Gastrocnemius medialis (tissue), 4 donors: Measurements from ENCODE around the gene RXRA. TPM values are rescaled to one million over a fixed set of nuclear protein-coding genes. Genes with fewer than 3 reads are reported as not detected.

Experiments used
- ATAC-seq, 2 donors: fragments of 150-250 bp; one replicate each; pipeline ENCODE4 v1.9.1; 2016
- DNase-seq, 2 donors: peaks; one replicate each; pipeline ENCODE4 v3.0.0-alpha.2; 2019
- H3K27ac ChIP-seq, 4 donors: fragments of 200-600 bp; sonication (generic); 1 replicate in 1 of 4; 2 replicates in 3 of 4; pipeline ENCODE4 v1.5.1; 2016 to 2018; ENCODE audit warnings: mild to moderate bottlenecking in 2 of 4, moderate library complexity in 1 of 4
- H3K27me3 ChIP-seq, 3 donors: fragments of 200-600 bp; sonication (generic) in 2 of 3; 1 replicate in 1 of 3; 2 replicates in 2 of 3; pipeline versions ENCODE4 v1.5.1 to v1.6.0; 2016 to 2019; ENCODE audit warnings: mild to moderate bottlenecking in 1 of 3, moderate library complexity in 1 of 3
- H3K36me3 ChIP-seq, 2 donors: fragments of 200-600 bp; sonication (generic) in 1 of 2; one replicate each; pipeline ENCODE4 v1.5.1; 2017 to 2018
- H3K4me1 ChIP-seq, 2 donors: fragments of 200-600 bp; sonication (generic) in 1 of 2; one replicate each; pipeline ENCODE4 v1.5.1; 2016 to 2017; ENCODE audit warnings: mild to moderate bottlenecking in 2 of 2
- H3K4me3 ChIP-seq, 4 donors: fragments of 200-600 bp; sonication (generic) in 3 of 4; 1 replicate in 1 of 4; 2 replicates in 3 of 4; pipeline ENCODE4 v1.5.1; 2016 to 2019; ENCODE audit warnings: mild to moderate bottlenecking in 2 of 4
- H3K9me3 ChIP-seq, 3 donors: fragments of 200-600 bp; sonication (generic) in 2 of 3; 1 replicate in 1 of 3; 2 replicates in 2 of 3; pipeline ENCODE4 v1.5.1; 2016 to 2019
- CTCF ChIP-seq, 5 experiments: fragments of 450-650 bp in 3 of 5; fragments of 200-600 bp in 2 of 5; sonication (generic) in 2 of 5; IDR thresholded peaks in 4 of 5; conservative IDR thresholded peaks in 1 of 5; 1 replicate in 4 of 5; 2 replicates in 1 of 5; pipeline ENCODE4 v1.5.1; 2016 to 2019; ENCODE audit warnings: antibody characterized with exemption in 5 of 5, mild to moderate bottlenecking in 3 of 5, moderate library complexity in 3 of 5
- POLR2A ChIP-seq, 2 donors: fragments of 450-650 bp; IDR thresholded peaks; one replicate each; pipeline ENCODE4 v1.6.1; 2017; ENCODE audit warnings: antibody characterized with exemption in 2 of 2, mild to moderate bottlenecking in 2 of 2, moderate library complexity in 2 of 2
- in situ Hi-C, 4 donors: fragments of 200-750 bp; cut with MboI; loops; one replicate each; pipeline versions ENCODE4 v1.15.0 to v1.8.0; 2017; ENCODE audit warnings: low sequenced_read_pairs in 4 of 4
- intact Hi-C: fragments of 100-400 bp; cut with DNase I; formaldehyde crosslinking; loops from one replicate; pipeline ENCODE4 v1.15.1; 2023; ENCODE audit warnings: low total_unique reads
- total RNA-seq, 4 donors: library from RNA; depleted of rRNA; stranded (reverse); fragments of >200 nt; gene quantifications; one replicate each; pipeline versions ENCODE4 v1.1.0 to v1.2.3, GENCODE V29; 2016

The RXRA gene
- total RNA-seq, 4 donors from 2014 or later: 70.8 to 224 (median 160) TPM

- ATAC-seq: no peak
- Histone ChIP-seq H3K27ac (peak overlapping the region in 2 of 4 donors; percentile 14 to 79), H3K36me3 (no peaks in the 10 kb centered on the region), H3K4me1 (peaks cover 56 to 58% of the 10 kb centered on the region in 2 donors), H3K9me3 (no peaks in the 10 kb centered on the region), H3K27me3 (no peaks in the 10 kb centered on the region), H3K4me3 (no peak overlapping the region)
- intact Hi-C loops (loop anchor here (2.0 to 5.0 kb wide), 4 partner anchors 67 to 175 kb away; no protein-coding TSS in a partner anchor), in situ Hi-C loops (loop anchor here in 3 of 4 donors (5.0 to 25.0 kb wide), 4 partner anchors 105 to 277 kb away; partner anchors contain the start of genes RNU6ATAC (in 1 of the 3) and RXRA (in 1 of the 3))
- TF ChIP-seq CTCF (IDR thresholded peaks at IDR 0.05 in 4 of 5, conservative IDR thresholded peaks at IDR 0.05 in 1 of 5) (no peak), POLR2A (IDR thresholded peaks at IDR 0.05) (no peak)
- peak in 1 of 2 donors; percentile 37 for DNase-seq
Observed at GRCh38 chr9:134442085-134442474, 115.8 kb downstream of the RXRA start.

GRCh38 chr9:134442486-134443173, 116.4 kb downstream of the RXRA start:
- no peak overlapping the region for H3K4me3 ChIP-seq
- in situ Hi-C loops: loop anchor here in 3 of 4 donors (5.0 to 25.0 kb wide), 4 partner anchors 105 to 278 kb away; partner anchors contain the start of genes RNU6ATAC (in 1 of the 3) and RXRA (in 1 of the 3)
- H3K4me1 ChIP-seq: peaks cover 51 to 53% of the 10 kb centered on the region in 2 donors
- TF ChIP-seq POLR2A (IDR thresholded peaks at IDR 0.05) (no peak), CTCF (IDR thresholded peaks at IDR 0.05 in 4 of 5, conservative IDR thresholded peaks at IDR 0.05 in 1 of 5) (no peak)
- H3K27me3 ChIP-seq: no peaks in the 10 kb centered on the region
- ATAC-seq (peak in 1 of 2 donors; percentile 2), DNase-seq (peak in 1 of 2 donors; percentile 49)
- intact Hi-C loops: loop anchor here (1.0 to 5.0 kb wide), 6 partner anchors 32 to 272 kb away; no protein-coding TSS in a partner anchor
- H3K27ac ChIP-seq: peak overlapping the region in 2 of 4 donors; percentile 14 to 79
- H3K36me3 ChIP-seq: no peaks in the 10 kb centered on the region
- no peaks in the 10 kb centered on the region for H3K9me3 ChIP-seq

GRCh38 chr9:134443174-134444037, 117.2 kb downstream of the RXRA start:
- in situ Hi-C loops: loop anchor here in 3 of 4 donors (5.0 to 25.0 kb wide), 4 partner anchors 106 to 279 kb away; partner anchors contain the start of genes RNU6ATAC (in 1 of the 3) and RXRA (in 1 of the 3)
- Histone ChIP-seq H3K4me1 (peaks cover 45% of the 10 kb centered on the region in 2 donors), H3K4me3 (no peak overlapping the region), H3K27me3 (no peaks in the 10 kb centered on the region), H3K36me3 (no peaks in the 10 kb centered on the region), H3K27ac (peak overlapping the region; percentile 66 to 80 (median 78)), H3K9me3 (no peaks in the 10 kb centered on the region)
- ATAC-seq: peak; percentile 68 to 77
- peak; percentile 91 to 97 for DNase-seq
- intact Hi-C loops: loop anchor here (1.0 to 5.0 kb wide), 6 partner anchors 33 to 273 kb away; no protein-coding TSS in a partner anchor
- peak; percentile 97 to 100 (median 99) for TF ChIP-seq CTCF (IDR thresholded peaks at IDR 0.05 in 4 of 5, conservative IDR thresholded peaks at IDR 0.05 in 1 of 5)
- peak in 1 of 2 donors; percentile 8 for TF ChIP-seq POLR2A (IDR thresholded peaks at IDR 0.05)

GRCh38 chr9:134444038-134444315, 117.7 kb downstream of the RXRA start:
- peak in 1 of 2 donors; percentile 1 for ATAC-seq
- intact Hi-C loops (loop anchor here (5.0 kb wide), 1 partner anchor 177 kb away; no protein-coding TSS in a partner anchor), in situ Hi-C loops (loop anchor here in 3 of 4 donors (5.0 to 25.0 kb wide), 4 partner anchors 107 to 279 kb away; partner anchors contain the start of genes RNU6ATAC (in 1 of the 3) and RXRA (in 1 of the 3))
- no peak for DNase-seq
- Histone ChIP-seq H3K27ac (peak overlapping the region; percentile 66 to 80 (median 78)), H3K4me1 (peaks cover 42% of the 10 kb centered on the region in 2 donors), H3K27me3 (no peaks in the 10 kb centered on the region), H3K9me3 (no peaks in the 10 kb centered on the region), H3K4me3 (no peak overlapping the region), H3K36me3 (no peaks in the 10 kb centered on the region)
- TF ChIP-seq CTCF (IDR thresholded peaks at IDR 0.05 in 4 of 5, conservative IDR thresholded peaks at IDR 0.05 in 1 of 5) (no peak), POLR2A (IDR thresholded peaks at IDR 0.05) (no peak)
